A549 (cell line): ENCODE results near the gene CEBPG. TPM values are rescaled to one million over a fixed set of nuclear protein-coding genes. Genes with fewer than 3 reads are reported as not detected.

ENCODE experiments used
- ATAC-seq, 2 experiments: fragments of 200-7000 bp in 1 of 2; fragments of >200 bp in 1 of 2; cut with Nextera tagmentation in 1 of 2; cut with Tn5 transposase in 1 of 2; 3 replicates each; pipeline versions ENCODE4 v1.8.0 to v1.9.1; 2018 to 2020; ENCODE audit warnings: mild to moderate bottlenecking in 1 of 2, moderate library complexity in 1 of 2
- CTCF ChIA-PET: fragments of 300-600 bp; sonication (Branson Sonifier 250); formaldehyde crosslinking; extraction: SDS; loops from one replicate; lab custom pipeline; 2021; ENCODE audit warnings: antibody characterized with exemption, inconsistent platforms; lab: Yijun Ruan, JAX
- POLR2A ChIA-PET: fragments of 350-600 bp; formaldehyde crosslinking; extraction: SDS; loops from one replicate; lab custom pipeline; 2021; ENCODE audit warnings: antibody characterized with exemption, inconsistent platforms; lab: Yijun Ruan, JAX
- DNase-seq, 2 experiments: peaks; one replicate each; pipeline versions ENCODE4 v3.0.0 to v3.0.0-alpha.2; 2011 to 2016; ENCODE audit warnings: low read depth in 1 of 2, low spot score in 1 of 2
- FAIRE-seq: peaks from 2 replicates; lab custom pipeline; 2011; peaks lifted over from hg19 to GRCh38; lab: Jason Lieb, UNC
- H3K27ac ChIP-seq, 2 experiments: fragments of >200 bp; sonication (Bioruptor Twin); formaldehyde crosslinking; 3 replicates each; pipeline ENCODE4 v1.5.1; 2016 to 2017
- H3K4me1 ChIP-seq: fragments of >200 bp; sonication (Bioruptor Twin); formaldehyde crosslinking; 3 replicates; pipeline ENCODE4 v1.6.1; 2016
- H3K4me2 ChIP-seq: fragments of >200 bp; sonication (Bioruptor Twin); formaldehyde crosslinking; 3 replicates; pipeline ENCODE4 v1.6.1; 2016
- H3K4me3 ChIP-seq: fragments of >200 bp; sonication (Bioruptor Twin); formaldehyde crosslinking; 3 replicates; pipeline ENCODE4 v1.5.1; 2016
- H3K9me3 ChIP-seq: fragments of >200 bp; sonication (Bioruptor Twin); formaldehyde crosslinking; 3 replicates; pipeline ENCODE4 v1.6.1; 2016
- CBX8 ChIP-seq: fragments of 200-600 bp; sonication (generic); IDR thresholded peaks from 2 replicates; pipeline ENCODE4 v1.6.1; 2016
- CHD4 ChIP-seq: fragments of 200-600 bp; sonication (generic); IDR thresholded peaks from 2 replicates; pipeline ENCODE4 v1.6.1; 2016; ENCODE audit warnings: antibody characterized with exemption, mild to moderate bottlenecking, borderline replicate concordance
- EHF ChIP-seq: fragments of 250-450 bp; sonication (Bioruptor Pico); IDR thresholded peaks from 2 replicates; pipeline ENCODE4 v1.5.0; 2020; ENCODE audit warnings: mild to moderate bottlenecking
- FOSB ChIP-seq: fragments of 250-450 bp; sonication (Bioruptor Pico); IDR thresholded peaks from 2 replicates; pipeline ENCODE4 v1.5.0; 2020; ENCODE audit warnings: mild to moderate bottlenecking, moderate library complexity
- GATA3 ChIP-seq: IDR thresholded peaks from 2 replicates; pipeline ENCODE4 v1.6.1; 2012; ENCODE audit warnings: borderline replicate concordance
- HEYL ChIP-seq: fragments of 250-450 bp; sonication (Bioruptor Pico); IDR thresholded peaks from 2 replicates; pipeline ENCODE4 v1.8.0; 2021; ENCODE audit warnings: mild to moderate bottlenecking, moderate library complexity
- KDM1A ChIP-seq: fragments of 200-600 bp; sonication (generic); IDR thresholded peaks from 2 replicates; pipeline ENCODE4 v1.6.1; 2016; ENCODE audit warnings: low read depth, mild to moderate bottlenecking
- KDM5A ChIP-seq: fragments of 200-600 bp; sonication (generic); IDR thresholded peaks from 2 replicates; pipeline ENCODE4 v1.6.1; 2016; ENCODE audit warnings: antibody characterized with exemption, mild to moderate bottlenecking
- MYC ChIP-seq: IDR thresholded peaks from 2 replicates; pipeline ENCODE4 v1.6.1; 2012; ENCODE audit warnings: mild to moderate bottlenecking, inconsistent platforms, low read length, improper control_type of control experiment, borderline replicate concordance
- POLR2AphosphoS2 ChIP-seq: conservative IDR thresholded peaks from 2 replicates; pipeline ENCODE4 v1.6.1; 2012; ENCODE audit warnings: low read length, improper control_type of control experiment, inconsistent platforms
- RARB ChIP-seq: fragments of 250-450 bp; sonication (Bioruptor Pico); IDR thresholded peaks from 2 replicates; pipeline ENCODE4 v1.8.0; 2021; ENCODE audit warnings: mild to moderate bottlenecking, moderate library complexity
- RCOR1 ChIP-seq: fragments of 150-350 bp; IDR thresholded peaks from 2 replicates; pipeline ENCODE4 v1.6.1; 2014; ENCODE audit warnings: antibody characterized with exemption, low read length, low read depth
- RNF2 ChIP-seq: fragments of 200-600 bp; sonication (generic); IDR thresholded peaks from 2 replicates; pipeline ENCODE4 v1.6.1; 2016; ENCODE audit warnings: low read depth, mild to moderate bottlenecking, antibody characterized with exemption, moderate library complexity, borderline replicate concordance
- SREBF2 ChIP-seq: fragments of 450-650 bp; IDR thresholded peaks from 2 replicates; pipeline ENCODE4 v1.6.1; 2014; ENCODE audit warnings: mild to moderate bottlenecking, moderate library complexity
- WGBS: methylation state at CpG from one replicate; pipeline ENCODE4 v1.1.6; 2017; ENCODE audit errors: missing lambda C conversion rate; 5-methylcytosine and 5-hydroxymethylcytosine counted together
- polyA plus RNA-seq, 4 experiments: library from polyadenylated mRNA; depleted of rRNA in 3 of 4; stranded (reverse); fragments of >200 nt; fragmentation: RNase III in 1 of 4; extraction: RNeasy Plus Mini Kit Qiagen cat#74134 plus additional on column Dnase treatment in 1 of 4; gene quantifications; 2 replicates in 3 of 4; 3 replicates in 1 of 4; pipeline ENCODE4 v1.2.3, GENCODE V29; 2011 to 2017
- TF ChIP-seq, protein P1 (sequence below): IDR thresholded peaks from 2 replicates; pipeline ENCODE4 v1.6.1; 2012; ENCODE audit warnings: low read depth, borderline replicate concordance
- TF ChIP-seq, protein P2 (sequence below): fragments of 250-450 bp; sonication (Bioruptor Pico); IDR thresholded peaks from 2 replicates; pipeline ENCODE4 v1.5.0; 2021; ENCODE audit warnings: mild to moderate bottlenecking, moderate library complexity, borderline replicate concordance
- TF ChIP-seq, protein P3 (sequence below): IDR thresholded peaks from 2 replicates; pipeline ENCODE4 v1.6.1; 2012
- TF ChIP-seq, protein P4 (sequence below): fragments of 250-450 bp; sonication (Bioruptor Pico); IDR thresholded peaks from 2 replicates; pipeline ENCODE4 v1.5.0; 2020; ENCODE audit warnings: low read depth, mild to moderate bottlenecking, moderate library complexity

CEBPG gene
- polyA plus RNA-seq, 2 of the 4 experiments (the other 2 are of a cell fraction) = 34.3 to 138 TPM

DNA sequence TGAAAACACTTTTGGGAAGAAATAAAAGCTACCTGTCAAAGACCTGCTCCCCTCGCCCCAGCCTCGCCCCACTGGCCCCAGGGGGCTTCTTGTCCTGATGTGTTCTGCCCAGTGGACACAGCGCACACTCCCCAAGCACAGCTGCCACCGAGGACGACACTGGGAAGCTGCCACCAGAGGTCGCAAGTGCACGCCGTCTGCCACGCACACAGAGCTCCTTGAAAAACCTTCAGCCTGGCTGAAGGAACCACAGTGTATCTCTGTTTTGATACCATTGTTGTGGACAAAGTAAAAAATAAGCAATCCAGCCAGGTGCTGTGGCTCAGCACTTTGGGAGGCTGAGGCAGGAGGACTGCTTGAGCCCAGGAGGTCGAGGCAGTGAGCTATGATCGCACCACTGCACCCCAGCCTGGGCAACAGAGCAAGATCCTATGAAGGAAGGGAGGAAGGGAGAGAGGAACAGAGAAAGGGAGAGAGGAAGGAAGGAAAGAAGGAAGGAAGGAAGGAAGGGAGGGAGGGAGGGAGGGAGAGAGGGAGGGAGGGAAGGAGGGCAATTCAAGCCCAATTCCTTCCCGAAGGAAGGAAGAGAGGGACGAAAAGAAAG lies 57.3 kb downstream of the CEBPG start (continued):
- TF ChIP-seq, protein P1, sequence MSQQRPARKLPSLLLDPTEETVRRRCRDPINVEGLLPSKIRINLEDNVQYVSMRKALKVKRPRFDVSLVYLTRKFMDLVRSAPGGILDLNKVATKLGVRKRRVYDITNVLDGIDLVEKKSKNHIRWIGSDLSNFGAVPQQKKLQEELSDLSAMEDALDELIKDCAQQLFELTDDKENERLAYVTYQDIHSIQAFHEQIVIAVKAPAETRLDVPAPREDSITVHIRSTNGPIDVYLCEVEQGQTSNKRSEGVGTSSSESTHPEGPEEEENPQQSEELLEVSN = no peak
- TF ChIP-seq, all 56 proteins: peak for 4

DNA sequence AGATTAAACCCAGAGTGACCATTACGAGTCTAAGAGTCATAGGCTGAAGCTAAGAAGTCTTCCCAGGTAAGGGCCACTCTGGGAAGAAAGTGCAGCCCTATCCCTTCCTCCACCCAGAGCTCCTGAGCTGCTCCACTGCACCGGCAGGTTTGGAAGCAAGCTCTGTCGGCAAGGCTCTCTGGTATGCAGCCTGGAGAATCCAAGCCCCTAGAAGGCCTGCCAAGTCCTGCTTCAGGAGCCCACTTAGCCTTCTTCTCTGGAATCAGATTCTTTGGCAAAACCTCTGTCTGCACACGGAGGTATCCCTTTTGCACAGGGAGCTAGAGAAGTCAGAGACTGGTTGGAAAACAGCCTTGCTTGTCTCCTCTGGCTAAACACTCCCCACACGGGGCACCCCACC lies 58.5 kb downstream of the CEBPG start:
- FAIRE-seq = no peak
- 35% methylated on average over 5 of the region's 5 CpGs for WGBS
- ATAC-seq = no peak
- Histone ChIP-seq H3K4me3 (no peak overlapping the region), H3K9me3 (no peaks in the 10 kb centered on the region), H3K4me2 (no peak overlapping the region), H3K4me1 (no peaks in the 10 kb centered on the region), H3K27ac (no peak overlapping the region)
- DNase-seq = no peak
- CTCF ChIA-PET = interaction anchor here (0.6 to 12.8 kb wide), 27 partner anchors 11 to 1281 kb away, joined by 3 to 572 read pairs (median 4); no protein-coding TSS in a partner anchor
- TF ChIP-seq KDM1A (no peak), RNF2 (no peak), CBX8 (no peak), CHD4 (no peak), SREBF2 (no peak), POLR2AphosphoS2 (no peak), RARB (CRISPR knock-in tag) (no peak), EHF (no peak), KDM5A (no peak), FOSB (no peak), GATA3 (no peak), HEYL (CRISPR knock-in tag) (no peak), RCOR1 (no peak), MYC (no peak)
- TF ChIP-seq, protein P2, sequence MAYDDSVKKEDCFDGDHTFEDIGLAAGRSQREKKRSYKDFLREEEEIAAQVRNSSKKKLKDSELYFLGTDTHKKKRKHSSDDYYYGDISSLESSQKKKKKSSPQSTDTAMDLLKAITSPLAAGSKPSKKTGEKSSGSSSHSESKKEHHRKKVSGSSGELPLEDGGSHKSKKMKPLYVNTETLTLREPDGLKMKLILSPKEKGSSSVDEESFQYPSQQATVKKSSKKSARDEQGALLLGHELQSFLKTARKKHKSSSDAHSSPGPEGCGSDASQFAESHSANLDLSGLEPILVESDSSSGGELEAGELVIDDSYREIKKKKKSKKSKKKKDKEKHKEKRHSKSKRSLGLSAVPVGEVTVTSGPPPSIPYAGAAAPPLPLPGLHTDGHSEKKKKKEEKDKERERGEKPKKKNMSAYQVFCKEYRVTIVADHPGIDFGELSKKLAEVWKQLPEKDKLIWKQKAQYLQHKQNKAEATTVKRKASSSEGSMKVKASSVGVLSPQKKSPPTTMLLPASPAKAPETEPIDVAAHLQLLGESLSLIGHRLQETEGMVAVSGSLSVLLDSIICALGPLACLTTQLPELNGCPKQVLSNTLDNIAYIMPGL = no peak
- TF ChIP-seq, protein P3, sequence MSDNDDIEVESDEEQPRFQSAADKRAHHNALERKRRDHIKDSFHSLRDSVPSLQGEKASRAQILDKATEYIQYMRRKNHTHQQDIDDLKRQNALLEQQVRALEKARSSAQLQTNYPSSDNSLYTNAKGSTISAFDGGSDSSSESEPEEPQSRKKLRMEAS = no peak
- TF ChIP-seq, protein P4, sequence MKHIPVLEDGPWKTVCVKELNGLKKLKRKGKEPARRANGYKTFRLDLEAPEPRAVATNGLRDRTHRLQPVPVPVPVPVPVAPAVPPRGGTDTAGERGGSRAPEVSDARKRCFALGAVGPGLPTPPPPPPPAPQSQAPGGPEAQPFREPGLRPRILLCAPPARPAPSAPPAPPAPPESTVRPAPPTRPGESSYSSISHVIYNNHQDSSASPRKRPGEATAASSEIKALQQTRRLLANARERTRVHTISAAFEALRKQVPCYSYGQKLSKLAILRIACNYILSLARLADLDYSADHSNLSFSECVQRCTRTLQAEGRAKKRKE (CRISPR knock-in tag) = no peak
- POLR2A ChIA-PET = no interaction called here

Other genes with a start within 250 kb of the CEBPG start
- 0.04 and 0.07 TPM in 2 replicates for gene WDR88, start 241.6 kb upstream of the CEBPG start, polyA plus RNA-seq (2011; rRNA removed)
- not detected in 3 replicates for gene WDR88, start 241.6 kb upstream of the CEBPG start, polyA plus RNA-seq (2017; fragmentation: RNase III; extraction: RNeasy Plus Mini Kit Qiagen cat#74134 plus additional on column Dnase treatment)
- 10.9 and 16.1 TPM in 2 replicates for gene LRP3, start 179.4 kb upstream of the CEBPG start, polyA plus RNA-seq (2011; rRNA removed)
- gene LRP3, start 179.4 kb upstream of the CEBPG start, polyA plus RNA-seq (2017; fragmentation: RNase III; extraction: RNeasy Plus Mini Kit Qiagen cat#74134 plus additional on column Dnase treatment) = 22.7 to 25.1 TPM (median 24.5 TPM) in 3 replicates
- 0.05 and 0.13 TPM in 2 replicates for gene SLC7A10, start 147.9 kb upstream of the CEBPG start, polyA plus RNA-seq (2011; rRNA removed)
- 0.13 to 0.26 TPM (median 0.20 TPM) in 3 replicates for gene SLC7A10, start 147.9 kb upstream of the CEBPG start, polyA plus RNA-seq (2017; fragmentation: RNase III; extraction: RNeasy Plus Mini Kit Qiagen cat#74134 plus additional on column Dnase treatment)
- gene CEBPA, start 71.2 kb upstream of the CEBPG start, polyA plus RNA-seq (2011; rRNA removed) = 3.5 and 4.3 TPM in 2 replicates
- gene CEBPA, start 71.2 kb upstream of the CEBPG start, polyA plus RNA-seq (2017; fragmentation: RNase III; extraction: RNeasy Plus Mini Kit Qiagen cat#74134 plus additional on column Dnase treatment) = 6.2 to 6.6 TPM (median 6.3 TPM) in 3 replicates
- 85.5 and 99.5 TPM in 2 replicates for gene PEPD, start 148.1 kb downstream of the CEBPG start, polyA plus RNA-seq (2011; rRNA removed)
- 85.3 to 100 TPM (median 95.5 TPM) in 3 replicates for gene PEPD, start 148.1 kb downstream of the CEBPG start, polyA plus RNA-seq (2017; fragmentation: RNase III; extraction: RNeasy Plus Mini Kit Qiagen cat#74134 plus additional on column Dnase treatment)
- not detected in 2 replicates for gene CHST8, start 248.2 kb downstream of the CEBPG start, polyA plus RNA-seq (2011; rRNA removed)
- not detected in 3 replicates for gene CHST8, start 248.2 kb downstream of the CEBPG start, polyA plus RNA-seq (2017; fragmentation: RNase III; extraction: RNeasy Plus Mini Kit Qiagen cat#74134 plus additional on column Dnase treatment)